Activated naive CD4-positive, alpha-beta T cell treated with anti-CD3 and anti-CD28 coated beads for 36 hours (primary cell): ENCODE measurements around the gene CASK. TPM values are rescaled to one million over a fixed set of nuclear protein-coding genes. Genes with fewer than 3 reads are reported as not detected.

Experiments used
- CTCF ChIA-PET: fragments of 350-600 bp; sonication (Branson Sonifier 250); formaldehyde crosslinking; loops from one replicate; lab custom pipeline; 2021; ENCODE audit warnings: antibody characterized with exemption; lab: Charles Lee
- DNase-seq: peaks from one replicate; pipeline ENCODE4 v3.0.0-alpha.2; 2020
- H3K27ac Mint-ChIP-seq: one replicate; pipeline ENCODE4 v1.8.0; 2021; ENCODE audit warnings: mild to moderate bottlenecking, mixed read lengths
- H3K27me3 Mint-ChIP-seq: one replicate; pipeline ENCODE4 v1.8.0; 2021; ENCODE audit warnings: low read depth, mixed read lengths
- H3K36me3 Mint-ChIP-seq: one replicate; pipeline ENCODE4 v1.8.0; 2021; ENCODE audit warnings: low read depth, mixed read lengths
- H3K4me1 Mint-ChIP-seq: one replicate; pipeline ENCODE4 v1.8.0; 2021; ENCODE audit warnings: low read depth, mixed read lengths
- H3K4me3 Mint-ChIP-seq: one replicate; pipeline ENCODE4 v1.8.0; 2021; ENCODE audit warnings: mild to moderate bottlenecking, moderate library complexity, mixed read lengths
- H3K9me3 Mint-ChIP-seq: one replicate; pipeline ENCODE4 v1.8.0; 2021; ENCODE audit warnings: mixed read lengths
- intact Hi-C: fragments of 100-400 bp; cut with micrococcal nuclease; formaldehyde crosslinking; loops from one replicate; pipeline ENCODE4 v1.15.1; 2023
- total RNA-seq, 2 experiments: library from RNA; stranded (reverse); gene quantifications; one replicate each; pipeline ENCODE4 v1.2.3, GENCODE V29; 2021

CASK gene
- total RNA-seq, 2 experiments from 2014 or later: 15.4 to 18.9 TPM

DNA sequence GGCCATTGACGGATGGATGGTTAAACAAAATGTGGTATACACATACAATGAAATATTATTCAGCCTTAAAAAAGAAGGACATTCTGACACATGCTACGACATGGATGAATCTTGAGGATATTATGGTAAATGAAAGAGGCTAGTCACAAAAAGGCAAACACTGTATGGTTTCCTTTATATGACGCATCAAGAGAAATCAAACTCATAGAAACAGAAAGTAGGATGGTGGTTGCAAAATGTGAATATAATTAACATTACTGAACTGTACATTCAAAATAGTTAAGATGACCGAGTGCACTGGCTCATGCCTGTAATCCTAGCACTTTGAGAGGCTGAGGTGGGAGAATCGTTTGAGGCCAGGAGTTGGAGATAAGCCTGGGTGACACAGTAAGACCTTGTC lies 9.5 kb upstream of the CASK start:
- Mint-ChIP-seq H3K4me3 (no peak overlapping the region), H3K4me1 (no peaks in the 10 kb centered on the region), H3K9me3 (no peaks in the 10 kb centered on the region), H3K36me3 (no peaks in the 10 kb centered on the region), H3K27me3 (no peaks in the 10 kb centered on the region), H3K27ac (no peak overlapping the region)
- CTCF ChIA-PET: no interaction called here
- no peak for DNase-seq
- intact Hi-C loops: no loop called here

GRCh38 chrX:41931591-41931990 lies 8.2 kb upstream of the CASK start:
- H3K4me1 Mint-ChIP-seq: no peaks in the 10 kb centered on the region
- CTCF ChIA-PET: no interaction called here
- H3K4me3 Mint-ChIP-seq: no peak overlapping the region
- no peaks in the 10 kb centered on the region for H3K9me3 Mint-ChIP-seq
- no peaks in the 10 kb centered on the region for H3K27me3 Mint-ChIP-seq
- intact Hi-C loops: no loop called here
- no peak overlapping the region for H3K27ac Mint-ChIP-seq
- no peaks in the 10 kb centered on the region for H3K36me3 Mint-ChIP-seq
- DNase-seq: no peak

GRCh38 chrX:41923978-41924683 lies 777 bp upstream of the CASK start:
- H3K4me3 Mint-ChIP-seq: peak overlapping the region; percentile 81
- intact Hi-C loops: loop anchor here (2.0 to 10.0 kb wide), 6 partner anchors 125 to 1731 kb away; partner anchors contain the start of genes DDX3X, MAOA and USP9X
- peak; percentile 43 for DNase-seq
- H3K27ac Mint-ChIP-seq: no peak overlapping the region
- no peaks in the 10 kb centered on the region for H3K36me3 Mint-ChIP-seq
- H3K4me1 Mint-ChIP-seq: peaks cover 19% of the 10 kb centered on the region
- H3K9me3 Mint-ChIP-seq: no peaks in the 10 kb centered on the region
- H3K27me3 Mint-ChIP-seq: no peaks in the 10 kb centered on the region
- CTCF ChIA-PET: interaction anchor here (0.8 kb wide), 1 partner anchor 125 kb away, joined by 3 read pairs; no protein-coding TSS in a partner anchor

DNA sequence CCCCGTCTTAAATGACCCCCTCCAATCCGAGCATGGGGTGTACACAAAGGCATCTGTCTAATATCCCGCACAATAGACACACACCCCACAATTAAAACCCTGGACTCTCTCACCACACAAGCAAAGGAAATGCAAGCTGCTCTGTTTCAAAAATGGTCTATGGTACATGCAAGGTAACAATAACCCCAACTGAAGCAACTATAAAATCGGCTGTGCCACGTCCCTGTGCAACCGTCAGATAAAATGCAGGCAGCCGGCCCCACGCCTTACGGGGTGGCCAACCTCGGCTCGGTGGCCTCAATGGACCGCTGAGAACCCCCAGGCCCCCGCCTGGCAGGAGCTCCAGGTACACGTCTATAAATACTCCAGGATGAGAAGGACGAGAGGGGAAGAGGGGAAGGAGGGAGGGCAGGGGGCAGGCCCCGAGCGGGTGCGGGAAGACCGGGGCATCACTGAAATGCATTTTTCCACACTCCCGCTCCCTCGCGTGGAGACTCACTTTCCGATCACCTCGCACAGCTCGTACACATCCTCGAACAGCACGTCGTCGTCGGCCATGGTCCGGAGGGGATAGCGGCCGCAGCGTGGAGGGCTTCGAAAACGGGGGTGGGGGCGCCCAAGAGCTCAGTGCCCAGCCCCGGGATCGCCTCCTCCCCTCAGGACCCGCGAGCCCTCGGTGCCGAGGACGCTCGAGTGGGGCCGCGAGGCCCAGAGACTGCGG lies 763 bp downstream of the CASK start:
- Mint-ChIP-seq H3K4me3 (peak overlapping the region; percentile 82), H3K4me1 (peaks cover 31% of the 10 kb centered on the region), H3K36me3 (no peaks in the 10 kb centered on the region), H3K27me3 (no peaks in the 10 kb centered on the region), H3K27ac (peak overlapping the region; percentile 73), H3K9me3 (no peaks in the 10 kb centered on the region)
- DNase-seq: peak; percentile 23
- intact Hi-C loops: loop anchor here (2.0 to 10.0 kb wide), 6 partner anchors 124 to 1732 kb away; partner anchors contain the start of genes DDX3X, MAOA and USP9X
- CTCF ChIA-PET: no interaction called here

- H3K4me1 Mint-ChIP-seq: peaks cover 34% of the 10 kb centered on the region
- no peaks in the 10 kb centered on the region for H3K36me3 Mint-ChIP-seq
- H3K27me3 Mint-ChIP-seq: no peaks in the 10 kb centered on the region
- peak; percentile 63 for DNase-seq
- intact Hi-C loops: loop anchor here (2.0 to 10.0 kb wide), 6 partner anchors 123 to 1733 kb away; partner anchors contain the start of genes DDX3X, MAOA and USP9X
- peak overlapping the region; percentile 82 for H3K4me3 Mint-ChIP-seq
- H3K9me3 Mint-ChIP-seq: no peaks in the 10 kb centered on the region
- H3K27ac Mint-ChIP-seq: peak overlapping the region; percentile 73
- CTCF ChIA-PET: no interaction called here
Measured at GRCh38 chrX:41921492-41922430, 1.6 kb downstream of the CASK start.

DNA sequence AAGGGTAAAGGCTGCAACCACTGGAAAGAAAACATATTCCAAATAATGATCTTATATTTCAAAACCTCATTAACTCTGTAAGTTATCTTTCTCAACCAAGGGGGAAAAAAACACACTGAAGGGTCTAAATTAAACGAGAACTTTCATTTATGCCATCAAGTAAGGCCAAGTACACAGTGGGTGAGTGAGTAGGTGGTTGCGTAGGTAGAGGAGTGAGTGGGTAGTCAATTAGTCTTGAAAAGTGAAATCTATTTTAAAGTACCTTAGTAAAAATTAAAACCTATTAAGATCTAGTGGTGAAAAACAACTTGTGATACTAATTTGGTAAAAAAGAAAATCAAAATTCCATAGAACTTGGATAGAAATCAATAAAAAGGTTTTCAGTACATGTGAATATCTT lies 3.5 kb downstream of the CASK start:
- no peaks in the 10 kb centered on the region for H3K9me3 Mint-ChIP-seq
- peaks cover 44% of the 10 kb centered on the region for H3K4me1 Mint-ChIP-seq

GRCh38 chrX:41917517-41917916 lies 5.8 kb downstream of the CASK start:
- H3K27ac Mint-ChIP-seq: no peak overlapping the region

More for the DNA sequence above, 3.5 kb downstream of the CASK start:
- H3K4me3 Mint-ChIP-seq: no peak overlapping the region
- intact Hi-C loops: loop anchor here (1.0 to 10.0 kb wide), 4 partner anchors 13 to 1735 kb away; partner anchors contain the start of genes MAOA and USP9X
- CTCF ChIA-PET: no interaction called here
- H3K36me3 Mint-ChIP-seq: no peaks in the 10 kb centered on the region
- no peak for DNase-seq
- H3K27me3 Mint-ChIP-seq: no peaks in the 10 kb centered on the region
- H3K27ac Mint-ChIP-seq: peak overlapping the region; percentile 30

GRCh38 chrX:41913476-41913875 lies 9.9 kb downstream of the CASK start:
- intact Hi-C loops: no loop called here
- no peak for DNase-seq
- H3K4me1 Mint-ChIP-seq: peaks cover 33% of the 10 kb centered on the region

More at GRCh38 chrX:41917517-41917916, 5.8 kb downstream of the CASK start:
- Mint-ChIP-seq H3K4me3 (peak overlapping the region; percentile 3), H3K4me1 (peaks cover 46% of the 10 kb centered on the region), H3K9me3 (no peaks in the 10 kb centered on the region), H3K36me3 (no peaks in the 10 kb centered on the region), H3K27me3 (no peaks in the 10 kb centered on the region)
- no peak for DNase-seq
- intact Hi-C loops: no loop called here
- CTCF ChIA-PET: interaction anchor here (1.0 to 1.5 kb wide), 2 partner anchors 119 to 136 kb away, joined by 3 read pairs; no protein-coding TSS in a partner anchor

GRCh38 chrX:41912923-41913322 lies 10.4 kb downstream of the CASK start:
- peaks cover 33% of the 10 kb centered on the region for H3K4me1 Mint-ChIP-seq
- DNase-seq: no peak
- H3K4me3 Mint-ChIP-seq: no peak overlapping the region
- no peak overlapping the region for H3K27ac Mint-ChIP-seq
- H3K36me3 Mint-ChIP-seq: no peaks in the 10 kb centered on the region
- no peaks in the 10 kb centered on the region for H3K27me3 Mint-ChIP-seq
- H3K9me3 Mint-ChIP-seq: no peaks in the 10 kb centered on the region
- CTCF ChIA-PET: no interaction called here
- intact Hi-C loops: no loop called here

More at GRCh38 chrX:41913476-41913875, 9.9 kb downstream of the CASK start:
- Mint-ChIP-seq H3K27me3 (no peaks in the 10 kb centered on the region), H3K9me3 (no peaks in the 10 kb centered on the region), H3K27ac (no peak overlapping the region), H3K36me3 (no peaks in the 10 kb centered on the region), H3K4me3 (no peak overlapping the region)
- CTCF ChIA-PET: no interaction called here

DNA sequence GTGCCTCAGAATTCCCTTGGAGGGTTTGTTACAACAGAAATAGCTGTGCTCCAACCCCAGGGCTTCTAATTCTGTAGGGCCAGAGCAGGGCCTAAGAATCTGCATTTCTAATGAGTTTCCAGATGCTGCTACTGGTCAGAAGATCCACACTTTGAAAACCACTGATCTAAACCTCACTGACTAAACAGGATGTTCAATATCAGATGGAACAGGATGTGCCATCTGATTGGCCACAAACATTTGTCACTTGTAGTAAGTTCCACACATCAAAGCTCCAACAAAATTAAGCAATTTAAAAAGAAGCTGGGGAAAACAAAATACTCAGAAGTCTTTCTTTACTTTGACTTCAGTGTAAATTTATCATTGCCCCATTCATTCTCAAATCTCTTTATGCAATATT lies 14.3 kb downstream of the CASK start:
- peak; percentile 24 for DNase-seq
- no peak overlapping the region for H3K27ac Mint-ChIP-seq
- intact Hi-C loops: loop anchor here (5.0 kb wide), 1 partner anchor 112 kb away; no protein-coding TSS in a partner anchor
- H3K4me3 Mint-ChIP-seq: no peak overlapping the region
- peaks cover 3% of the 10 kb centered on the region for H3K9me3 Mint-ChIP-seq
- H3K4me1 Mint-ChIP-seq: peaks cover 39% of the 10 kb centered on the region
- no peaks in the 10 kb centered on the region for H3K27me3 Mint-ChIP-seq
- CTCF ChIA-PET: no interaction called here
- H3K36me3 Mint-ChIP-seq: peaks cover 7% of the 10 kb centered on the region

DNA sequence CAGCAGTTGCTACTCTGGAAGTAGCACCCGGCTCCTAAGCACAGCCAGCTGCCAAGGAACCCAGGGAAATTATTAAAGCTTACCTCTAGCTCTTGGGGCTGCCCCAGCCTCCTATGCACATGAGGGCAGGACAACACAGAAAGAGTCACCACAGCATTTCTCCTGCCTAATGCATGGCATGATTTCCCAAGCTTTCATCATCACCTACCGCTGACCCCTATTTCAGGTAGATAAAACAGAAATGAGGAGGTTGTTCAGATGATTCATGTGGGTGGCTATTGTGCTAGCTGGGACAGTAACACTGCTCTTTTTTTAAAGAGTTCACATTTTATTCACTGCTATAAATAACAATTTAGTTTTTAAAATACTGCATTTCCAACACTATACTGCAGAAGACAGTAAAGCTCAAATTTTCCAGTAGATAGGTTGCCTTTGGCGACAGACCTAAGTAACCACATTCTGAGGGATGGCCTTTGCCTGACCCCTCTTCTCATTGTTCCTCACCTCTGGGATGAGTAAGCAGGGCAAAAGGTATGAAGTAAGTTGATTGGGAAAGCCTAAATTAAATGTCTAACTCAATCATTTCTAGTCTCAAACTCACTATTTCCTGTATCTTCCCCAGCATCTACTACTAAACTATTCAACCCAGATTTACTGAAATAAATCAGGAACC lies 16.7 kb downstream of the CASK start:
- CTCF ChIA-PET: no interaction called here
- Mint-ChIP-seq H3K27me3 (no peaks in the 10 kb centered on the region), H3K36me3 (peaks cover 19% of the 10 kb centered on the region), H3K4me1 (peaks cover 44% of the 10 kb centered on the region), H3K9me3 (peaks cover 3% of the 10 kb centered on the region), H3K4me3 (no peak overlapping the region), H3K27ac (peak overlapping the region; percentile 79)
- intact Hi-C loops: loop anchor here (1.0 to 5.0 kb wide), 2 partner anchors 14 to 109 kb away; no protein-coding TSS in a partner anchor
- peak; percentile 55 for DNase-seq
